ENCODE measurements around the gene GP1BB. TPM values are rescaled to one million over a fixed set of nuclear protein-coding genes. Genes with fewer than 3 reads are reported as not detected.

The GP1BB gene
- total RNA-seq, 1 donor from 2014 or later, result 0.95 TPM

DNA sequence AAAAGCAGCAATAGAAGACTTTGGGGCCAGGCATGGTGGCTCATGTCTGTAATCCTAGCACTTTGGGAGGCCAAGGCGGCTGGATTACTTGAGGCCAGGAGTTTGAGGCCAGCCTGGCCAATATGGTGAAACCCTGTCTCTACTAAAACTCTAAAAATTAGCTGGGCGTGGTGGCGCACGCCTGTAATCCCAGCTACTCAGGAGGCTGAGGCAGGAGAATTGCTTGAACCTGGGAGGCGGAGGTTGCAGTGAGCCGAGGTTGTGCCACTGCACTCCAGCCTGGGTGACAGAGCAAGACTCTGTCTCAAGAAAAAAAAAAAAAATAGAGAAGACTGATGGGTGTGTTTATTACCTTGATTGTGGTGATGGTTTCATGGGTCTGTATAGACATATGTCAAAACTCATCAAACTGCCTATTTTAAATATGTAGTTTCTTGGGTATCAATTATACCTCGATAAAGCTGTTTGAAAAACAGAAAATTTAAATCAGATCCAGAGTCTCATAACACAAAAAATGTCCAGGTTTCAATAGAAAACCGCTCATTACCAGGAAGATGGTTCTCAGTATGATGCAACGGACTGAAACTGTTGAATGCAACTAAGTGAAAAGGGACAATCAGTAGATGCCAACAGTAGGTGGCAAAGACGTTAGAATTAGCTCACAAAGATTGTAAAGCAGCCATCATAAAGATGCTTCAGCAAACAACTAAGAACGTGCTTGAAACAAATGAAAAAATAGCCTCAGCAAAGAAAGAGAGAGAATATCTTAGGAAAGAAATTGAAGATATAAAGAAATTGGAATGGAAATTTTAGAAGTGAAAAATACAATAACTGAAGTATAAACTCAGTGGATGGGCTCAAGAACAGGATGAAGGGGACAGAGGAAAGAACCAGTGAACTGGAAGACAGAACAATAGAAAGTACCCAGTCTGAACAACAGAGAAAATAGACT is 42.2 kb upstream of the GP1BB start:
- Histone ChIP-seq H2AFZ (ENCODE audit: low read depth, low read length) (no peak overlapping the region), H3K9me3 (ENCODE audit: insufficient read depth, low read depth, low read length) (no peaks in the 10 kb centered on the region), H3K9ac (ENCODE audit: low read length) (no peak overlapping the region), H3K79me2 (ENCODE audit: insufficient read depth, low read length) (no peaks in the 10 kb centered on the region), H3K27me3 (ENCODE audit: insufficient read depth, low read length) (peaks cover 9% of the 10 kb centered on the region), H3K4me2 (ENCODE audit: low read length) (no peak overlapping the region), H3K27ac (ENCODE audit: low read depth, low read length) (no peak overlapping the region), H3K36me3 (ENCODE audit: insufficient read depth, low read length) (no peaks in the 10 kb centered on the region), H3K4me3 (ENCODE audit: insufficient read depth, low read depth, low read length) (no peak overlapping the region), H4K20me1 (ENCODE audit: insufficient read depth, low read length) (no peaks in the 10 kb centered on the region), H3K4me1 (ENCODE audit: insufficient read depth, low read length) (no peaks in the 10 kb centered on the region)
- H3K27ac Mint-ChIP-seq (ENCODE audit: unreplicated experiment), result no peak overlapping the region
- no peaks in the 10 kb centered on the region for H3K9me3 Mint-ChIP-seq (ENCODE audit: unreplicated experiment)
- peaks cover 1% of the 10 kb centered on the region for H3K36me3 Mint-ChIP-seq (ENCODE audit: low read depth, unreplicated experiment)
- DNase-seq (ENCODE audit: low read depth) (no peak), FAIRE-seq (no peak)
- TF ChIP-seq EZH2 (IDR thresholded peaks at IDR 0.05; ENCODE audit: insufficient read depth, low read length) (no peak), CTCF (IDR thresholded peaks at IDR 0.05; ENCODE audit: insufficient read depth, low read depth, low read length) (no peak)
- peaks cover 7% of the 10 kb centered on the region for H3K27me3 Mint-ChIP-seq (ENCODE audit: low read depth, unreplicated experiment)
- H3K4me1 Mint-ChIP-seq (ENCODE audit: low read depth, unreplicated experiment), result no peaks in the 10 kb centered on the region
- H3K4me3 Mint-ChIP-seq (ENCODE audit: unreplicated experiment), result no peak overlapping the region

DNA sequence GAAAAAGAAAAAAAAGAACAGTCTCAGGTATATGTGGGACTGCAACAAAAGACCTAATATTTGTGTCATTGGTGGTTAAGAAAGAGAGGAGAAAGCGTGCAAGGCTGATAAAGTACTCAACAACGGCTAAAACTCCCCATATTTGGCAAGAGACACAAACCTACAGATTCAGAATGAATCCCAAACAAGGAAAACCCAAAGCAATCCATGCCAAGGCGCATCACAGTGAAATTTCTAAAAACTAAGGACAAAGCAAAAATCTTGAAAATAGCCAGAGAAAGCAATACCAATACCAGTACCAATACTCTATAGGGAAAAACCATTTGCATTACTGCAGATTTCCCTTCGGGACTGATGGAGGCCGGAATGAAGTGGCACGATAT is 41.5 kb upstream of the GP1BB start:
- no peak overlapping the region for H3K9ac ChIP-seq (ENCODE audit: low read length)
- Mint-ChIP-seq H3K4me1 (ENCODE audit: low read depth, unreplicated experiment) (no peaks in the 10 kb centered on the region), H3K4me3 (ENCODE audit: unreplicated experiment) (no peak overlapping the region), H3K27me3 (ENCODE audit: low read depth, unreplicated experiment) (peaks cover 12% of the 10 kb centered on the region), H3K9me3 (ENCODE audit: unreplicated experiment) (no peaks in the 10 kb centered on the region), H3K36me3 (ENCODE audit: low read depth, unreplicated experiment) (peaks cover 1% of the 10 kb centered on the region), H3K27ac (ENCODE audit: unreplicated experiment) (no peak overlapping the region)
- no peaks in the 10 kb centered on the region for H3K79me2 ChIP-seq (ENCODE audit: insufficient read depth, low read length)
- DNase-seq (ENCODE audit: low read depth), result no peak
- no peak for FAIRE-seq
- H3K27ac ChIP-seq (ENCODE audit: low read depth, low read length), result no peak overlapping the region
- no peaks in the 10 kb centered on the region for H4K20me1 ChIP-seq (ENCODE audit: insufficient read depth, low read length)
- TF ChIP-seq EZH2 (IDR thresholded peaks at IDR 0.05; ENCODE audit: insufficient read depth, low read length), result no peak
- TF ChIP-seq CTCF (IDR thresholded peaks at IDR 0.05; ENCODE audit: insufficient read depth, low read depth, low read length), result no peak
- no peak overlapping the region for H3K4me3 ChIP-seq (ENCODE audit: insufficient read depth, low read depth, low read length)
- no peaks in the 10 kb centered on the region for H3K4me1 ChIP-seq (ENCODE audit: insufficient read depth, low read length)
- no peak overlapping the region for H3K4me2 ChIP-seq (ENCODE audit: low read length)
- peaks cover 10% of the 10 kb centered on the region for H3K27me3 ChIP-seq (ENCODE audit: insufficient read depth, low read length)
- H3K36me3 ChIP-seq (ENCODE audit: insufficient read depth, low read length), result no peaks in the 10 kb centered on the region
- no peak overlapping the region for H2AFZ ChIP-seq (ENCODE audit: low read depth, low read length)
- no peaks in the 10 kb centered on the region for H3K9me3 ChIP-seq (ENCODE audit: insufficient read depth, low read depth, low read length)

DNA sequence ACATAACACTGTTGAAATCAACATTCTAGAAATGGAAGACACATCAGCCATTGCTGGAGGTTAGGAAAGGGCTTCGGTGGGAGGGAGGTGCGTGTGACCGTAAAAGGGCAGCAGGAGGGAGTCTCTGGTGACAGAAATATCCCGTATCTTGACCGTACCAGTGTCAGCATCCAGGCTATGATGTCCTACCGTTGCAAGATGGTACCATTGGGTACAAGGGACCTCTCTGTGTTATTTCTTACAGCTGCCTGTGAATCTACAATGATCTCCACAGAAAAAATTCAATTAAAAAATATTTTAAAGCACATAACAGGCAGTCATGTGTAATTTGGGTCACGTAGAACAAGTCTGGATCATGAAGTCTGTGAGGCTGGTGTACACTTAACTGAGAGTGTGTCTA is 36.4 kb upstream of the GP1BB start:
- Histone ChIP-seq H3K9ac (ENCODE audit: low read length) (no peak overlapping the region), H3K79me2 (ENCODE audit: insufficient read depth, low read length) (no peaks in the 10 kb centered on the region), H2AFZ (ENCODE audit: low read depth, low read length) (no peak overlapping the region), H3K27me3 (ENCODE audit: insufficient read depth, low read length) (peaks cover 8% of the 10 kb centered on the region), H3K4me2 (ENCODE audit: low read length) (no peak overlapping the region), H3K27ac (ENCODE audit: low read depth, low read length) (no peak overlapping the region), H3K4me1 (ENCODE audit: insufficient read depth, low read length) (peaks cover 6% of the 10 kb centered on the region), H3K36me3 (ENCODE audit: insufficient read depth, low read length) (no peaks in the 10 kb centered on the region), H4K20me1 (ENCODE audit: insufficient read depth, low read length) (no peaks in the 10 kb centered on the region), H3K9me3 (ENCODE audit: insufficient read depth, low read depth, low read length) (no peaks in the 10 kb centered on the region), H3K4me3 (ENCODE audit: insufficient read depth, low read depth, low read length) (no peak overlapping the region)
- Mint-ChIP-seq H3K27ac (ENCODE audit: unreplicated experiment) (no peak overlapping the region), H3K4me3 (ENCODE audit: unreplicated experiment) (no peak overlapping the region), H3K36me3 (ENCODE audit: low read depth, unreplicated experiment) (no peaks in the 10 kb centered on the region), H3K9me3 (ENCODE audit: unreplicated experiment) (no peaks in the 10 kb centered on the region), H3K27me3 (ENCODE audit: low read depth, unreplicated experiment) (peaks cover 13% of the 10 kb centered on the region), H3K4me1 (ENCODE audit: low read depth, unreplicated experiment) (peaks cover under 1% of the 10 kb centered on the region)
- FAIRE-seq (no peak), DNase-seq (ENCODE audit: low read depth) (no peak)
- TF ChIP-seq CTCF (IDR thresholded peaks at IDR 0.05; ENCODE audit: insufficient read depth, low read depth, low read length) (no peak), EZH2 (IDR thresholded peaks at IDR 0.05; ENCODE audit: insufficient read depth, low read length) (no peak)

Data from astrocyte (in vitro differentiated cells and primary cell).